Activated CD4-positive, alpha-beta T cell treated with anti-CD3 and anti-CD28 coated beads, Interleukin-2, Interleukin-4, amounts not matched to agents 100 ng/mL and 50 ng/mL, durations not matched to agents 16 hours and 8 hours (primary cell): ENCODE data around the gene GPSM1.

Experiments
- DNase-seq: peaks from one replicate; pipeline ENCODE4 v3.0.0-alpha.2; 2020; ENCODE audit warnings: low spot score

Gene GPSM1

GRCh38 chr9:136361047-136361753, 33.9 kb downstream of the GPSM1 start:
- DNase-seq = no peak

DNA sequence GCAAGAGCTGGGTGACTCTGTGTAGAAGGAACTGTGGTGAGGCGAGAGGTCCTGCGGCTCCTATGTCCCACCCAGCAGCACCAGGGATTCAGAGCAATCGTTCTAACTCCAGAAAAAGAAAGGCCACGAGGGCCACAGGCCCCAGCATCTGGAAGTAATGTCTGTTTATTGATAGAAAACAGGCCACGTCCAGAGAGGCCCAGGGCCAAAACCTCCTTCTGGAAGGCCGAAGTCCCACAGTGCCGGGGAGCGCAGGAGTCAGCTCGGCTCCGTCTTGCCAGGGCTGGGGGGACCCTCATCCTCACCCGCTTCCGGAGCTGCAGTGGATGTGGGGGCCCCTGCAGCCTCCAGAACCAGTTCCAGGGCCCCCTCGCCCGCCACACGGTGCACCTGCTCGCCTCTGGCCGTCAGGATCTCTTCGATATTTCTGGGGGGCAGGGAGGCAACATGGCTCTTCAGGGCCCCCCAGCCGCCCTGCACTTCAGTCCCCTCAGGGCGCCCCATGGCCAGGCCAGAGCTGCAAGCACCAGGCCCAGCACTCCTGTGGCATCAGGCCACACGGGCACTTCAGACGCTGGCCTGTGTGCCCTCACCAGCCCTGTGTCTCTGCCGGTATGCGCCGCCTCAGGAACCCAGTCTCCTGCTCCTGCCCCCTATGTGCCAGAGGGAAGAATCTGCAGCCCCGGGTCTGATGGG, 34.6 kb downstream of the GPSM1 start:
- no peak for DNase-seq

DNA sequence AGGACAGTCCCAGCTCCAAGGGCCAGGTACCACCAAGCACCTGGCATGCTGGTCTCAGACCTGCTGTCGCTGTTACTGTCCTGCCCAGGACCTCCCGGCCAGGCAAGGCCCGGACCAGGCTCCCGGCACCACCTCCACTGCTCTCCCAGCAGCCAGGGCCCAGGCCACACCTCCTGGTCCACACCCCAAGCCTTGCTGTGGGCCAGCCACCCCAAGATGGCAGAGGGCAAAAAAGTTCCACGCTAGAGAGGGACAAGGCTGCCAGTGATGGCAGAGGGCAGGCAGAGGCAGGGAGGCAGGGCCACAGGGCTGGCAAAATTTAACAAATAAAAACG, 35.1 kb downstream of the GPSM1 start:
- DNase-seq = no peak

GRCh38 chr9:136363106-136363948, 36.0 kb downstream of the GPSM1 start, which contains the start of gene DNLZ:
Gene DNLZ (minus strand): TSS chr9:136363744. CDS start chr9:136363714, 30 bp downstream.
- peak; percentile 97 for DNase-seq

DNA sequence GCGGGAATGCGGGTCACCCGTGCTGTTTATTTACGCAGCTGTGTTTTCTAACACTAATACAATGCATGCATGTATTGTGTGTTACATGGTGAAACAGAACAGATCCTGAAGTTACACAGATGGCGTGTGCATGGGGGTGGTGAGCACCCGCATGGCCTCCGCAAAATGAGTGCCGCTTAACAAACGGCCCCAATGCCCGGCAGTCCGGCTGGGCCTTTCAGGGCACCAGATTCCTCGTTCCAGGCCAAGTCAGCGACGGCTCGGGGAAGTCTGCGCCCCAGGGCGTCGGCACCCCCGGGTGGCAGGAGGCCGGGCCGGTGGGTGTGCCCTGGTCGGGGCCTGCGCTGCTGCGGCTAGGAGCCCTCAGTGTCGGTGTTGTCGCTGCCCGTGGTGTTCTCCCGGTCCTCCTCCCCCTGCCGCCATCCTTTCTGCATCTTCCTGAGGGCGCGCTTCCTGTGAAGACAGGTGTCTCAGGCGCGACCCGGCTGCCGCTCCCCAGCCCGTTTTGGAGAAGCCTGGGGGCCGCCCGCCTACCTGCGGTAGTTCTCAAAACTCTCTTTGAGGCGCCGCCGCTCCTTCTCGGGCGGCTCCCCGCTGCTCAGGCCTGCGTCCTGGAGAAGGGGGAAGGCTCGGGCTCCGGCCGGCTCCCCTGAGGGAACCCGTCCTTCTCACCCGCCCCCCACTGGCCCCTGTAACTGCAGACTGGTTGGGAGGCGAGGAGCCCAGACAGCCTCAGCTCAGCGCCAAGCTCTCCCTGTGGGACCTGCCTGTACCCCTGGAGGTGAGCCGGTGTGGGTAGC, 36.8 kb downstream of the GPSM1 start:
- DNase-seq = no peak

GRCh38 chr9:136364942-136365774, 37.8 kb downstream of the GPSM1 start:
- no peak for DNase-seq

DNA sequence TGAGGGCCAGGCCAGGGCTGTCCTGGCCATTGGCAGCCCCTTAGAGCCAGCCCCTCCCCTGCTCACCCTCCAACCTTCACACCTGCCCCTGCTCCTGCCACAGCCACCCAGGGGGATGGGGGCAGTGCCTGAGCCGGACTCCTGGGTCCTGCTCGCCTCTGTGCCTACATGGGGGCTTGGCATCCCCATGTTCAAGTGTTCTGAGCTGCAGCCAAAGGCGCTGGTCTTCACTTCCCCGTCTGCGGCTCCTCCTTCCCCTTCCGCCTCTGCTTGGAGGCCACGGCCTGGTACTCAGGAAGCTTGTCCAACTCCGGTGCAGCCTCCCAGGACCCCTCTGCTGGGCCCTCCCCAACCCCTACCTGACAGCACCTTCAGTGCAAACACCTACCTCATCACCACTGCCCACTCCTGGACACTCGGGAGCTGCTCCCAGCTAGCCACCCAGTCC, 38.5 kb downstream of the GPSM1 start:
- no peak for DNase-seq

GRCh38 chr9:136366826-136367225, 39.5 kb downstream of the GPSM1 start:
- no peak for DNase-seq

GRCh38 chr9:136367296-136368145, 40.2 kb downstream of the GPSM1 start:
- DNase-seq = no peak

GRCh38 chr9:136368190-136368589, 40.9 kb downstream of the GPSM1 start:
- no peak for DNase-seq

DNA sequence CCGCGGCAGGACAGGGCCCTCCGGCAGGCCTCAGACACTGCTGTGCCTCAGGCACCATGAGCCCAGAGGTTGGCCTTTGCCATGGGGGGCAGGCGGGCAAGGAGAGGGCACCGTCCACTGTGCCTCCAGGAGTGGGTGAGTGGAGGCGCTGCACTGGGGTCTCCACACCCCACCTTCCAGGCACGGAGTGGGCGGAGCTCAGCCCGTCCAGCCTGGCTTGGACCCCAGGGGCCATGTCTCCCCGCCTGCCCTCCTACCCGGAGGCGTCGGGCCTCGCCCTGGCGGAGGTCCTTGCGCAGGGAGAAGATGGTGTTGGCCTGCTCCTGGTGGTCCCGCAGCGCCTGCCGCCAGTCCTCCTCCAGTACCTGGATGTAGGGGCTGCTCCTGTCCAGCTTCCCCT, 42.7 kb downstream of the GPSM1 start:
- no peak for DNase-seq

DNA sequence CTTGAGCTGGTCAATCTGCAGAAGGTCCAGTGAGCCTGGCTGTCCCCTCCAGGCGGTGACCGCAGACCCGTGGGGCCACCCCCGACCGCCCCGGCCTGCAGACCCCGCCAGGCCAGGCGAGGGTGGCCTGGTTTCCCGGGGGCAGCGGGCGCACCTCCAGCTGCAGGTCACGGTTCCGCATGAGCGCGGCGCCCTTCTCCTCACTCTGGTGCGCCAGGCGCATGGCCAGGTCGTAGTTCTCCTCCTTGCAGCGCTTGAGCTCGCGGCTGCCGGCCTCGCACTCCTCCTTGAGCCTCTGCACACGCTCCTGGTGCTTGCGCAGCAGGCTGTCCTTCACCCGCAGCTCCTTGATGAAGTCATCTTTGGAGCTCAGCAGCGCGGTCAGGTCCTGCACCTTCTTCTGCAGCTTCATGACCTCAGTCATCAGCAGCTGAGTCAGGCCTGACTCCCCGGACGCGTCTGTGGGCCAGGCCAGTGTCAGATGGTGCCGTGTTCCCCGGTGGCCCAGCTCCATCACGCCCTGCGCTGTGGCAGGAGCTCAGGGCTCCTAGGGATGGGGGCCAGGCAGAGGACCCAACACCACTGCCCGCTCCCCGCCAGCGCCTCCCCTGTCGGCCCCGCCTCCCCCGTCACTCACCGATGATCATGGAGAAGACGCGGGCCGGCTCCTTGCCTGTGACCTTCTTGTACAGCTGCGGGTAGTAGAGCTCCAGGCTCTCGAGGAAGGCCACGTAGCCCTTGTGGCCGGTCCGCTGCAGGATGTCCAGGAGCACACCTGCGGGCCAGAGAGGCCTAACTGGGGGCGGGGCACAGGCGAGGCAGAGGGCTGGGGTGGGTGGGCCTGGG, 43.6 kb downstream of the GPSM1 start:
- no peak for DNase-seq

GRCh38 chr9:136371533-136371880, 44.2 kb downstream of the GPSM1 start:
- DNase-seq = no peak

DNA sequence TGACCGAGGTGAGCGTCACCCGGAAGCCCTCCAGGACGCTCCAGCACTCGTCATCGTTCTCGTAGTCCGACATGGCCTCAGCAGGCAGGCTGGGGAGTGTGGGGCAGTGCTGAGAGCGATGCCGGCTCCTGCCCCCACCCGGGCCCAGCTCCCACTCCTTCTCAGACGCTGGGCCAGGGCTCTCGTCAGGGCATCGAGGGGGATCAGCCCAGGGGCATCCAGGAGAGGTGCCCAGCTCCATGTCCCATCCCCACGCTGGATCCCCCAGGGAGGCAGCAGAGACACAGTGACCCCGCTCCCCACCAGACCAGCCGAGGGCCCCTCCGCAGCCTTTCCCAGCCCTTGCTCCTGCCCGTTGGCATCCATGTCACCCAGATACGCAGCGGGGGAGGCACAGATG, 44.7 kb downstream of the GPSM1 start:
- no peak for DNase-seq

DNA sequence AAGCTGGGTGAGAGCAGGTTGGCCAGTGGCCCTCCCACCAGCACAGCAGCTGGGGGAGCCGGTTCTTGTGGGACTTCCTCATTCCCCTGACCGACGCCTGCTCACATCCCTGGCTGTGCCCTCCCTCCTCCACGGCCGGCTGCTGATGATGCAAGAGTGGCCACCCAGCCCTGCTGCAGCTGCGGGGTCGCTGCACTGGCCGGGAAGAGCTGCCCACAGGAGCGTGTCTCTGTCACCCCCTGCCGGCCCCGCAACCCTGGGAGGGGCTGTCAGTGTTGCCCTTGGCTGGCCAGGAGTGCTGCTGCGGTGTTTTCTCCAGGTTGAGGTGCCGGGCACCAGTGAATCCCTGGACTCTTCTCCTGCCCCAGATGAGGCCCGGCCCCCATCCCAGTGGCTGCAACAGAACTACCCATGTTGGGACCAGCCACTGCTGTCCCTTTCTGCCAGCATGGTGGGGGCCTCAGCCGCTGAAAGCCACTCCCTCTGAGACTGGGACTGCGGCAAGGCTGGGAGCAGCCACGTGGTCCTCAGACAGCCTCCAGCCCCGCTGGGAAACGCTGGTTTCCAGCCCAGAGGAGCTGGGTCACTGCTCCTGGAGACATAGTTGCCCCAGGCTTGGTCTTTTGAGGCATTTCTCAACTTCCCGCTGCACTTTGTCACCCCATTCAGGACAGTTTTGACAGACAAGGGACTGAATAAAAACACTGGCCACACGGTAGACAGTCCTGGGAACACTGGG, 45.4 kb downstream of the GPSM1 start:
- DNase-seq = no peak

DNA sequence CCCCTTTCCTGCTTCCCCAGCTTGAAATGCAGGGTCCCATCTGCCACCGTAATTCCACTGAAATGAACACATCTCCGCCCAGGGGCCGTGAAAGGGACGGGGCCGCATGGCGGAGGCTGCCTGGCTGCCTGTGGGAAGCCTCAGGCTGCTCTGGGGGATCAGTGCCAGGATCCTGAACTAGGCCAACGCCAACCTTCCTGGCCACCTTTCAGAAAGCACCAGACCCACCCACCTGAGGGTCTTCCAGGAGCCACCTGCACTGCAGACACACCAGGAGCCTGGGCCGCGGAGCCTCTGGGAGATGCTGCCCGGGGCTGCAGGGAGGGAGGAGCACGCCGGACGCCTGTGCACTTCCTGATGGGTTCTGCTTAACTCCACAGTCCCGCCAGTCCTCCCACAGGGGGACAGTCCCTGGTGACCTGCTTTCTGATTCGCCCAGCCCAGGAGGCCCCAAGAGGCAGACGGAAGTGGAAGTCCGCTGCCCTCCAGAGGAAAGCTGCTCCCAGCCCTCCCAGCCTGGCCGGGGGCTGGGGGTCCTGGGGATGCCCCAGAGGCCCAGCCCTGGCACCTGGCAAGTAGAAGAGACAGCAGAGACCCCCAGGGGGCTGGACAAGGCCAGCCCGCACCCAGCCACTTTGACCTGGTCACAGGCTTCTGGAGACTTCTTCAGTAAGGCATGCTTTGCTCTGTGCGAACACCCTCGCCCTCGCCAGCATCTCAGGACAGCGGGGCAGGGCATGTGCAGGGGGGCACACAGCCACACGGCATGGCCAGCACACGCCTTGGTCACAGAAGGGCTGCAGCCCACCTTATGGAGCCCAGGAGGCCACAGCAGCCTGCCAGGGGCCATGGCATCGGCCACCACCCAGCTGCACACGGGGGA, 46.2 kb downstream of the GPSM1 start, which contains the start of gene CARD9:
Gene CARD9 (minus strand): TSS at position 370 of the 883 bp plus-strand sequence. CDS start 1,591 bp downstream, outside the sequence.
- no peak for DNase-seq

GRCh38 chr9:136374183-136374575, 46.8 kb downstream of the GPSM1 start:
- DNase-seq = no peak
